GM21515 (cell line): ENCODE measurements around the gene PRKCE.

Experiments used
- ATAC-seq: cut with Tn5 transposase; IDR thresholded peaks from one replicate; pipeline ENCODE4 v1.9.1; 2021; ENCODE audit not compliant: unreplicated experiment

Gene PRKCE

GRCh38 chr2:45651415-45652089 lies at the start of gene PRKCE:
Gene PRKCE, plus strand, starts transcription at chr2:45651675.
- ATAC-seq = peak; percentile 7

- ATAC-seq = no peak
Observed at GRCh38 chr2:45602624-45603023, 48.9 kb upstream of the PRKCE start.

DNA sequence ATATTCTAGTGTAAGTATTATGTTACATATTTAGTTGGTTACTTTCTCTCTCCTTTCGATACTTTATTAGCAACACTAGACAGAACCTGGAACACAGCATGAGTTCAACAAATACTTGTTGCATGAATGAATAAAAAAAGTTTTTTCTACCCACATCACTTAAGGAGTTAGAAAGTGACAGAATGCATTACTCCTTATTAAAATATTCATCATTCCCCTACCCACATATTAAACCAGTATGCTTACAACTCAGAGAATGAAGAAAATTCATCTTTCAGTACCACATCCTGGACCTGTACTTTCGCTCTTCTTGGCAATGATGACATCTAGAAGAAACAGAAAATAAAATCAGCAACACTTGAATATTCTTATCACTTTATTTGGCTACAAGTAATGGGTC lies 46.4 kb upstream of the PRKCE start:
- ATAC-seq = no peak

- no peak for ATAC-seq
Observed at GRCh38 chr2:45606796-45607195, 44.7 kb upstream of the PRKCE start.

DNA sequence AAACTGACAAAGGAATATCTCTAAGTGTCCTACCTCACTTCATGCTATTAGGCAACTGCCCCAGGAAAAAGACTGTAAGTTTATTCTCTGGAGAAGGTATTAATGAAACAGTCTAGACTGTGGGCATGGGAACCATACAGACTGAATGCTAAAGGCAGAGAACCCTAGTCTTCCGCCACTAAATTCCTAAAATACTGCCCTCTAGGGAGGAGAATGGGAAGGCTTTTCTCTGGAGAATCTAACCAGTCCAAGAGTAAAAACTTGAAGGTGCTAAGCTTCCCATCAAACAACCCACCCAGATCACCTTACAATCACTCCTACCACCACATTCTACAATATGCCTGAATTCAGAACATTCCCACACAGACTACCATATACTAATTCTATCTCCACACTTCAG lies 43.8 kb upstream of the PRKCE start:
- ATAC-seq = no peak

GRCh38 chr2:45610281-45611019 lies 41.0 kb upstream of the PRKCE start:
- peak; percentile 41 for ATAC-seq

DNA sequence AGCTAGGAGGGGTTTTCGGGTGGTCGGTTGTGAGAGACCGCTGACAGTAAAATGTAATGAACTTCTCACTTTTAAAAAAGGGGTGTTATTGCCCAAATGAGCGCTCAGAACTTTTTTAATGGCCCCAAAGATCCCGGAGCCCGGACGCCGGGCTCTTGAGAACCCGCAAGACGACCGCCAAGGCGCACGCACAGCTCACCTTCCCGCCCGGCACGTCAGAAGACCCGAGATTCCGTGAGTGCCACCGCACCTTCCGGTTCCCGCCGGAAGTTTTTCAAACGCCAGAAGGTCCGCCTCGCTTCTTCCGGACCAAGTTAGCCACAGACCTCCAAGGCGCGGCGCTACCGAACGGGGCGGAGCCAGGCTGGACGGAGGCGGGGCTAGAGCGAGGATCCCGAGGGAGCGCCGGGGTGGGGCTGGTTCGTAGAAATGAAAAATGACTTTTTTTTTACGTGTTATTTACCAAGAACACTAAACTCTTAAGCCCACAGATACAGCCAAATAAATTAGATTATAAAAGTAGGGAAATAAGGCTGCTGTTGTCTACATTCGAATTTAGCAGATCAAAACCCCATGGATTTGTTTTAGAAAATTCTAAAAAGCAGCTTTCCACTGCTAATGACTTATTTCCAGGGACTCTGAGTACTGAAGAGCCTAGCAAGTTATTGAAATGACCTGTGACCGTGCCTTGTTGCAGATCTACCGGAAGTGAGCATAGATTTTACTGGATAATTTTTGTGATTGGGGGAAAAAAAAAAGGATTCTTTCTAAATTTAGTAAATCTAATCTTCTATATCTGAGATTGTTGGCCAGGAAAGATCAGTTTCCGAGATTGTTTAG lies 40.2 kb upstream of the PRKCE start, which contains the start of gene SRBD1:
Gene SRBD1, minus strand, starts transcription at position 248 of the 840 bp plus-strand sequence. CDS start 5,826 bp downstream, outside the sequence.
- ATAC-seq = peak; percentile 90

DNA sequence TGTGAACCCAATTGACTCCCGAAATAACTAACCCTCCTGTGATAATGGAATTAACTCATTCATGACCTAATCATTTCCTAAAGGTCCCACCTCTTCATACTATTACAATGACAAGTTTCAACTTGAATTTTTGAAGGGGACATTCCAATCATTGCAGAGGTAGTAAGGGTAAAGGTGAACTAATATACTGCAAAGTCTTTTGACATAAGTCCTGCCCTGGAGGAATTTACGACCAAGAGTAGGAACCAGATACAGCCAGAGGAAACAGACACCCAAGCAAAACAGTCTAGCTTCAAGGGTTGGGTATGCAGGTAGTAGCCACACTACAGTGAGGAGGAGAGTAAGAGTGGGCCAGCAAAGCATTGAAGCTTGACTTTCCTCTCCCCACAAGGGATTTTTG lies 39.2 kb upstream of the PRKCE start:
- ATAC-seq = no peak

DNA sequence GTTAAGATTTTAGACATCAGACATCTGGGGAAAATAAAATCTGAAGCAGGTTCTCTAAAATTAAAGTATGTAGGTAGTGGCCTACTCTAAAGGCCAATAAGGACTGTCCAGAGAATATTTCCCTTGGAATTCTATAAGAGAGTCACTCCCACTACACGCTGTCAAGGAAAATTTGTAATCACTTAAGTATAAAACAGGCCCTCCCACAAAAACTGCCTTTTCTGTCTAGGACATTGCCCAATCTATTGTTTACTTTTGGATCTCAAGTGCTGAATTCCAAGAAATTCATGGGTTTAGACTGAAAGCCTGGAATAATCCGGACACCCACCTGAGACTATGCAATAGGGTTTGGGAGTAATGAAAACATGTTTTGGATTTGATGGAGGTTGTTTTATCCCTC lies 38.7 kb upstream of the PRKCE start:
- no peak for ATAC-seq

- ATAC-seq = no peak
Observed at GRCh38 chr2:45614330-45614729, 37.1 kb upstream of the PRKCE start.

- no peak for ATAC-seq
Observed at GRCh38 chr2:45614871-45615415, 36.5 kb upstream of the PRKCE start.

GRCh38 chr2:45616658-45617411 lies 34.6 kb upstream of the PRKCE start:
- ATAC-seq = no peak

DNA sequence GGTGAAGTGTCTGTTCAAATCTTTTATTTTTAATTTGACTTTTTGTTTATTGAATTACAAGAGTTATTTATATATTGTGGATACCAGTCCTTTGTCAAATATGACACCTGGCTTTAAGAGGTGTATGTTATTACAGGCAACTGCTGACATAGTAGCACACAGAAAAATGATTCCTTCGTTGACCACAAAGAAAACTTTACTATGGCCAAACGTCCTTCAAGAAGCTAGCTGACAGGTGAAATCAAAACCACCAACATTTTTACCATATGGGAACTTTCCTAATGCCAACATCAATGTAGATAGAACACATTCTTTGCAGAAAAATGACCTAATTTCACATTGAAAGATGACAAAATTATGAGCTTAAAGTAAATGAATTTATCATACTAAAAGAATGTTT lies 34.0 kb upstream of the PRKCE start:
- ATAC-seq = no peak

GRCh38 chr2:45622336-45623075 lies 29.0 kb upstream of the PRKCE start:
- no peak for ATAC-seq

DNA sequence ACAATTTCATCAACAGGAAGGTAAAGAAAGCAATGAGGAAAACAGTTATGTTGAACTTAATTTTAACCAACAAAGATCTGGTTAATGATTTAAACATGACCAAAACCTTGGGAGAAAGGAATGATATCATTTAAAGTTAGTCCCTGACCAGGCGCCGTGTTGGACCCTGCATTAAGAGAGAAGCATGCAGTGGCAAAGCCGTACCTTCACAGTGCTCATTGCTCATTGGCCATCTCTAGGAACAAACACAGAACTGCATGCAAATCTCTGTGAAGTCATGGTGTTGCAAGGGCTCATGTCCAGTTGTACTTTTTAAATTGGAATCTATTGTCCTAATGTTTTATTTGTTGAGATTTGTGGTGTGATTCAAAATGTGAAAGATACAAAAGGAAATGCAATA lies 28.4 kb upstream of the PRKCE start:
- no peak for ATAC-seq

DNA sequence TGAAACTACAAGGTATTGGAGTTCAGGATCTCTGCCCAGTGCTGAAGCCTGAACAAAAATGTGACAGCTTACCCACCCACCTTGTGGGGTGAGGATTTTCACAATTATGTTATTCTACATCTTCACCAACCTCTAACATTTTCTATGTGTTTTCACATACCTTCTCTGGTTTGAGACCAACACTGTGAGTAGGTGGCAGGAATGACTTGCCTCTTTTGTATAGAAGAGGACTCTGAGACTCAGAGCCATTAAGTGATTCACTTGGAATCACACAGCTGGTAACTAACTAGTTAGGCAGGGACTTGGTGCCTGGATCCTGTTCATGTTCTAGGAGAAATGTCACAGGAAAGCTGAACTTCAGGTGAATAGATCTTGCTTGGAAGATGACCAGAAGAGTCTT lies 25.7 kb upstream of the PRKCE start:
- no peak for ATAC-seq

- ATAC-seq = no peak
Observed at GRCh38 chr2:45626387-45627221, 24.9 kb upstream of the PRKCE start.

GRCh38 chr2:45627911-45628310 lies 23.6 kb upstream of the PRKCE start:
- ATAC-seq = no peak

DNA sequence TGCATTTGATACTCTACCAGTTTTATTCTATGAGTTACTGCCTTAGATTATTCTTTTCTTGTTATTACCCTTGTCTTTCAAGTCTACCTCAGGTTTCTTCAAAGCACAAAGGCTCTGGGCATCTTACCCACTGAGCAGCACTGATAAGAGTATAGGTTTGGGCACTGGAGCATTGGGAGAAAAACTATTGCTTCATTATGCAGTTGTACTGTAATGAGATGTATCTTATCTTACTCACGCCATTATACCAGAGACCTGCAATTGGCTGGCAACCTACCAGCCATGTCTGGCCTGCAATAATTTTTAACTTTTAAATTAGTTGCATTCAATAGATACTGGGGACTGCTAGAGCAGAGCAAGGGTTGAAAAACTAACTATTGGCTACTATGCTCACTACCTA lies 21.5 kb upstream of the PRKCE start:
- no peak for ATAC-seq
